WTC11 (cell line): ENCODE measurements around the gene RBCK1. TPM values are rescaled to one million over a fixed set of nuclear protein-coding genes. Genes with fewer than 3 reads are reported as not detected.

Experiments used
- AFF4 ChIP-seq: sonication (generic); formaldehyde crosslinking; IDR thresholded peaks from 2 replicates; pipeline ENCODE4 v1.8.1; 2023; ENCODE audit warnings: mild to moderate bottlenecking, missing genetic modification reagents, borderline replicate concordance
- ARID4B ChIP-seq: sonication (generic); formaldehyde crosslinking; IDR thresholded peaks from 2 replicates; pipeline ENCODE4 v1.8.0; 2023; ENCODE audit warnings: missing genetic modification reagents, mild to moderate bottlenecking, borderline replicate concordance
- ATF6 ChIP-seq: sonication (generic); formaldehyde crosslinking; IDR thresholded peaks from 2 replicates; pipeline ENCODE4 v1.8.1; 2023; ENCODE audit warnings: mild to moderate bottlenecking, missing genetic modification reagents
- FOXP1 ChIP-seq: sonication (generic); formaldehyde crosslinking; IDR thresholded peaks from 2 replicates; pipeline ENCODE4 v1.8.0; 2022; ENCODE audit warnings: missing genetic modification reagents, mild to moderate bottlenecking, moderate library complexity, borderline replicate concordance
- IRF2 ChIP-seq: sonication (generic); formaldehyde crosslinking; IDR thresholded peaks from 2 replicates; pipeline ENCODE4 v1.8.0; 2022; ENCODE audit warnings: low read depth, missing genetic modification reagents, borderline replicate concordance
- NR2C2 ChIP-seq: sonication (generic); formaldehyde crosslinking; IDR thresholded peaks from 2 replicates; pipeline ENCODE4 v1.8.0; 2022; ENCODE audit warnings: mild to moderate bottlenecking, missing genetic modification reagents
- OVOL2 ChIP-seq: fragments of 250-450 bp; sonication (Bioruptor Pico); IDR thresholded peaks from 2 replicates; pipeline ENCODE4 v1.9.0; 2021; ENCODE audit warnings: mild to moderate bottlenecking, borderline replicate concordance
- RORB ChIP-seq: fragments of 250-450 bp; sonication (Bioruptor Pico); IDR thresholded peaks from 2 replicates; pipeline ENCODE4 v1.9.0; 2021; ENCODE audit warnings: mild to moderate bottlenecking
- TEAD1 ChIP-seq: sonication (generic); formaldehyde crosslinking; IDR thresholded peaks from 2 replicates; pipeline ENCODE4 v1.8.0; 2022; ENCODE audit warnings: mild to moderate bottlenecking, missing genetic modification reagents
- USF1 ChIP-seq: sonication (generic); formaldehyde crosslinking; IDR thresholded peaks from 2 replicates; pipeline ENCODE4 v1.8.0; 2022; ENCODE audit warnings: mild to moderate bottlenecking, missing genetic modification reagents
- ZNF138 ChIP-seq: sonication (generic); formaldehyde crosslinking; conservative IDR thresholded peaks from 2 replicates; pipeline ENCODE4 v1.8.1; 2022; ENCODE audit warnings: mild to moderate bottlenecking, moderate library complexity, missing genetic modification reagents
- ZNF512 ChIP-seq: sonication (generic); formaldehyde crosslinking; IDR thresholded peaks from 2 replicates; pipeline ENCODE4 v1.8.1; 2022; ENCODE audit warnings: missing genetic modification reagents, borderline replicate concordance
- total RNA-seq: library from RNA; stranded (reverse); gene quantifications from 3 replicates; pipeline ENCODE4 v1.2.3, GENCODE V29; 2021
- TF ChIP-seq, protein P1 (sequence below): sonication (generic); formaldehyde crosslinking; IDR thresholded peaks from 2 replicates; pipeline ENCODE4 v1.8.0; 2022; ENCODE audit warnings: mild to moderate bottlenecking, missing genetic modification reagents
- TF ChIP-seq, protein P2 (sequence below): sonication (generic); formaldehyde crosslinking; IDR thresholded peaks from 2 replicates; pipeline ENCODE4 v1.8.0; 2022; ENCODE audit warnings: mild to moderate bottlenecking, missing genetic modification reagents
- TF ChIP-seq, protein P3 (sequence below): sonication (generic); formaldehyde crosslinking; IDR thresholded peaks from 2 replicates; pipeline ENCODE4 v1.8.0; 2023; ENCODE audit warnings: missing genetic modification reagents
- TF ChIP-seq, protein P4 (sequence below): sonication (generic); formaldehyde crosslinking; IDR thresholded peaks from 2 replicates; pipeline ENCODE4 v1.8.1; 2023; ENCODE audit warnings: mild to moderate bottlenecking, missing genetic modification reagents
- TF ChIP-seq, protein P5 (sequence below): sonication (generic); formaldehyde crosslinking; IDR thresholded peaks from 2 replicates; pipeline ENCODE4 v1.8.1; 2022; ENCODE audit warnings: low read depth, mild to moderate bottlenecking, moderate library complexity, missing genetic modification reagents, borderline replicate concordance

Gene RBCK1
- total RNA-seq, 1 experiment from 2014 or later, result 75.2 TPM

GRCh38 chr20:407953-408842 is at the start of gene RBCK1 (continued):
- TF ChIP-seq ARID4B (CRISPR knock-in tag) (no peak), IRF2 (peak; percentile 97; the same call in 1 of the 2 replicates), FOXP1 (CRISPR knock-in tag) (0 out of 2 replicates have a peak, but pooled peaks have one; percentile 61), OVOL2 (CRISPR knock-in tag) (no peak), TEAD1 (CRISPR knock-in tag) (0 out of 2 replicates have a peak, but pooled peaks have one; percentile 18), ZNF512 (CRISPR knock-in tag) (no peak), AFF4 (CRISPR knock-in tag) (no peak), ATF6 (CRISPR knock-in tag) (no peak), NR2C2 (CRISPR knock-in tag) (no peak), RORB (CRISPR knock-in tag) (no peak), USF1 (CRISPR knock-in tag) (0 out of 2 replicates have a peak, but pooled peaks have one; percentile 6), ZNF138 (CRISPR knock-in tag) (no peak)
- TF ChIP-seq, protein P1, sequence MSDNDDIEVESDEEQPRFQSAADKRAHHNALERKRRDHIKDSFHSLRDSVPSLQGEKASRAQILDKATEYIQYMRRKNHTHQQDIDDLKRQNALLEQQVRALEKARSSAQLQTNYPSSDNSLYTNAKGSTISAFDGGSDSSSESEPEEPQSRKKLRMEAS (CRISPR knock-in tag), result peak; percentile 40; the same call in 1 of the 2 replicates
- TF ChIP-seq, protein P2, sequence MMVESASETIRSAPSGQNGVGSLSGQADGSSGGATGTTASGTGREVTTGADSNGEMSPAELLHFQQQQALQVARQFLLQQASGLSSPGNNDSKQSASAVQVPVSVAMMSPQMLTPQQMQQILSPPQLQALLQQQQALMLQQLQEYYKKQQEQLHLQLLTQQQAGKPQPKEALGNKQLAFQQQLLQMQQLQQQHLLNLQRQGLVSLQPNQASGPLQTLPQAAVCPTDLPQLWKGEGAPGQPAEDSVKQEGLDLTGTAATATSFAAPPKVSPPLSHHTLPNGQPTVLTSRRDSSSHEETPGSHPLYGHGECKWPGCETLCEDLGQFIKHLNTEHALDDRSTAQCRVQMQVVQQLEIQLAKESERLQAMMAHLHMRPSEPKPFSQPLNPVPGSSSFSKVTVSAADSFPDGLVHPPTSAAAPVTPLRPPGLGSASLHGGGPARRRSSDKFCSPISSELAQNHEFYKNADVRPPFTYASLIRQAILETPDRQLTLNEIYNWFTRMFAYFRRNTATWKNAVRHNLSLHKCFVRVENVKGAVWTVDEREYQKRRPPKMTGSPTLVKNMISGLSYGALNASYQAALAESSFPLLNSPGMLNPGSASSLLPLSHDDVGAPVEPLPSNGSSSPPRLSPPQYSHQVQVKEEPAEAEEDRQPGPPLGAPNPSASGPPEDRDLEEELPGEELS (CRISPR knock-in tag), result no peak; the same call in 1 of the 2 replicates
- TF ChIP-seq, protein P3, sequence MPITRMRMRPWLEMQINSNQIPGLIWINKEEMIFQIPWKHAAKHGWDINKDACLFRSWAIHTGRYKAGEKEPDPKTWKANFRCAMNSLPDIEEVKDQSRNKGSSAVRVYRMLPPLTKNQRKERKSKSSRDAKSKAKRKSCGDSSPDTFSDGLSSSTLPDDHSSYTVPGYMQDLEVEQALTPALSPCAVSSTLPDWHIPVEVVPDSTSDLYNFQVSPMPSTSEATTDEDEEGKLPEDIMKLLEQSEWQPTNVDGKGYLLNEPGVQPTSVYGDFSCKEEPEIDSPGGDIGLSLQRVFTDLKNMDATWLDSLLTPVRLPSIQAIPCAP (CRISPR knock-in tag), result peak; percentile 90
- TF ChIP-seq, protein P4, sequence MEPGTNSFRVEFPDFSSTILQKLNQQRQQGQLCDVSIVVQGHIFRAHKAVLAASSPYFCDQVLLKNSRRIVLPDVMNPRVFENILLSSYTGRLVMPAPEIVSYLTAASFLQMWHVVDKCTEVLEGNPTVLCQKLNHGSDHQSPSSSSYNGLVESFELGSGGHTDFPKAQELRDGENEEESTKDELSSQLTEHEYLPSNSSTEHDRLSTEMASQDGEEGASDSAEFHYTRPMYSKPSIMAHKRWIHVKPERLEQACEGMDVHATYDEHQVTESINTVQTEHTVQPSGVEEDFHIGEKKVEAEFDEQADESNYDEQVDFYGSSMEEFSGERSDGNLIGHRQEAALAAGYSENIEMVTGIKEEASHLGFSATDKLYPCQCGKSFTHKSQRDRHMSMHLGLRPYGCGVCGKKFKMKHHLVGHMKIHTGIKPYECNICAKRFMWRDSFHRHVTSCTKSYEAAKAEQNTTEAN, result no peak
- TF ChIP-seq, protein P5, sequence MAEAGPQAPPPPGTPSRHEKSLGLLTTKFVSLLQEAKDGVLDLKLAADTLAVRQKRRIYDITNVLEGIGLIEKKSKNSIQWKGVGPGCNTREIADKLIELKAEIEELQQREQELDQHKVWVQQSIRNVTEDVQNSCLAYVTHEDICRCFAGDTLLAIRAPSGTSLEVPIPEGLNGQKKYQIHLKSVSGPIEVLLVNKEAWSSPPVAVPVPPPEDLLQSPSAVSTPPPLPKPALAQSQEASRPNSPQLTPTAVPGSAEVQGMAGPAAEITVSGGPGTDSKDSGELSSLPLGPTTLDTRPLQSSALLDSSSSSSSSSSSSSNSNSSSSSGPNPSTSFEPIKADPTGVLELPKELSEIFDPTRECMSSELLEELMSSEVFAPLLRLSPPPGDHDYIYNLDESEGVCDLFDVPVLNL, result no peak
